ENCODE results near the gene MAP6. TPM values are rescaled to one million over a fixed set of nuclear protein-coding genes. Genes with fewer than 3 reads are reported as not detected.
A peak's percentile ranks its signal among the peaks of the same experiment; 100 is the strongest.

MAP6 gene
- total and polyA plus RNA-seq, 10 of the 15 experiments (the other 5 are each of a cell fraction or from before 2014, with no cell fraction given) = 0.06 to 0.19 (median 0.11) TPM; not detected in 5

DNA sequence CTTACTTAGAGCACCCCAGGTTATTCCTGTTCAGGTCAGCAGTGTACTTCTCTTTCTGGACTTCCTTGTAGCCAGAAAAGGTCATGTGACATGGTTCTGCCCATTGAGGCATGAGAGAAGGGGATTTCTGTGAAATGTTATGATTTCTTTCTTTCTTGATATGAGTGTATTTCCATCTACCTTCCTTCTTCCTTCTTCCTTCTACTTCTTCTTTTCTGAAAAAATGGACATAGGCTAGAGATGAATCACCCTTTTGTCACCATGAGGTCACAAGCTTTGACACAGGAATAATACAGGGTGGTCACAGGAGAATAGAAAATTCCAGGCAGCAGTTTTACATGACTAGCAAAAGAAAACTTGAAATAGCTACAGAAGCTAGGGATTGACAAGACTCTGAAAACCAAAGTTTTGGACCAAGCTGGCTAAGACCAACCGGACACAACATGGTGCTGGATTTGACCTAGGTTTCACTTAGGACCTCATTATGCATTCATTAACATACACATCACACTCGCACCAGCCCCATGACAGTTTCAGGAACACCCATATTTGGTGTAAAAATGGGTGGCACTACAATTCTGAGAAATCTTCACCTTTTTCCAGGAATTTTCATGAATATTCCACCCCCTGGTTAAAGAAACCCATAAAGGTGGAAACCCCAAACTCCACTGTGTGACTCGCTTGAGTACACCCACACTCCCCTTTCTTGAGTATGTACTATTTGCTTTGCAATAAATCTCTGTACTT, 21.2 kb upstream of the MAP6 start:
- ATAC-seq (peak; percentile 93), FAIRE-seq (peak; percentile 84), DNase-seq (ENCODE audit: low read depth, low spot score) (peak; percentile 79)
- no peak overlapping the region for H3K4me3 ChIP-seq
- BruUV-seq (replicated peaks) = no TSS peak
- no peak overlapping the region for H3K9ac ChIP-seq (ENCODE audit: control insufficient read depth, insufficient read depth, low read length)
- peak overlapping the region; percentile 4 for H3K27ac ChIP-seq (ENCODE audit: control insufficient read depth, insufficient read depth)
- ChIA-PET SMC1A (ENCODE audit: uncharacterized antibody, unreplicated experiment) (interaction anchor here (0.8 kb wide), 1 partner anchor 14 kb away, joined by 4 read pairs; no protein-coding TSS in a partner anchor), POLR2A (no interaction called here), CTCF (interaction anchor here (0.9 kb wide), 1 partner anchor 16 kb away, joined by 3 read pairs; no protein-coding TSS in a partner anchor), RAD21 (ENCODE audit: unreplicated experiment) (no interaction called here)
- peaks cover 17% of the 10 kb centered on the region for H3K4me1 ChIP-seq (ENCODE audit: control insufficient read depth, insufficient read depth, low read length)
- no peaks in the 10 kb centered on the region for H3K27me3 ChIP-seq (replicated peaks in 1 of 2; ENCODE audit: control insufficient read depth in 2 of 2, insufficient read depth in 2 of 2, low read length in 1 of 2)
- H3K4me2 ChIP-seq (ENCODE audit: control insufficient read depth, insufficient read depth) = peak overlapping the region; percentile 51
- intact Hi-C loops (cut with micrococcal nuclease; ENCODE audit: unreplicated experiment) = no loop called here
- in situ Hi-C loops (cut with MboI) = no loop called here
- peaks cover 1% of the 10 kb centered on the region; the same call in 2 of the 3 replicates for H3K9me3 ChIP-seq (replicated peaks; ENCODE audit: control insufficient read depth, insufficient read depth, low read length)
- no peaks in the 10 kb centered on the region for H3K36me3 ChIP-seq (ENCODE audit: control insufficient read depth in 2 of 2, insufficient read depth in 2 of 2, low read length in 1 of 2)
- 4% methylated on average over 3 of the region's 3 CpGs for WGBS (ENCODE audit: insufficient coverage, insufficient replicate concordance, low lambda C conversion rate, missing lambda C conversion rate)
- H2AFZ ChIP-seq (ENCODE audit: control insufficient read depth, low read depth, low read length) = peak overlapping the region; percentile 57
- no peaks in the 10 kb centered on the region for H4K20me1 ChIP-seq (ENCODE audit: control insufficient read depth, insufficient read depth)
- H3K79me2 ChIP-seq (ENCODE audit: control insufficient read depth, insufficient read depth, low read length) = no peaks in the 10 kb centered on the region
- TF ChIP-seq EP300 (IDR thresholded peaks at IDR 0.05; ENCODE audit: borderline replicate concordance in 1 of 2, control insufficient read depth in 1 of 2, low read depth in 2 of 2, low read length in 2 of 2) (peak in 1 of 2 experiments; percentile 61; a peak in 1 of 4 replicates), IRF4 (IDR thresholded peaks at IDR 0.05; ENCODE audit: low read depth, low read length) (peak; percentile 84), NR2F1 (conservative IDR thresholded peaks at IDR 0.05) (peak; percentile 48), POU2F2 (IDR thresholded peaks at IDR 0.05; ENCODE audit: borderline replicate concordance, low read depth, low read length) (peak; percentile 51; the same call in 1 of the 3 replicates), EGR1 (IDR thresholded peaks at IDR 0.05; ENCODE audit: borderline replicate concordance in 1 of 2, low read depth in 2 of 2, low read length in 2 of 2) (no peak; a peak in 1 of 3 replicates), JUNB (IDR thresholded peaks at IDR 0.05) (peak; percentile 94), MEF2A (IDR thresholded peaks at IDR 0.05; ENCODE audit: insufficient read depth, low read depth, low read length) (peak; percentile 54; the same call in 1 of the 2 replicates), MTA3 (IDR thresholded peaks at IDR 0.05; ENCODE audit: borderline replicate concordance, low read length) (0 out of 2 replicates have a peak, but pooled peaks have one; percentile 52), GATAD2B (conservative IDR thresholded peaks at IDR 0.05; ENCODE audit: low read depth) (peak; percentile 72; the same call in 1 of the 2 replicates), NFIC (IDR thresholded peaks at IDR 0.05; ENCODE audit: low read depth, low read length) (peak; percentile 88), EED (IDR thresholded peaks at IDR 0.05; ENCODE audit: low read depth) (peak; percentile 82), RUNX3 (IDR thresholded peaks at IDR 0.05; ENCODE audit: low read length) (peak; percentile 56), ETV6 (conservative IDR thresholded peaks at IDR 0.05 in 1 of 2, IDR thresholded peaks at IDR 0.05 in 1 of 2; ENCODE audit: borderline replicate concordance in 1 of 2, low read depth in 1 of 2) (peak in 1 of 2 experiments; percentile 99; a peak in 2 of 4 replicates), RAD51 (IDR thresholded peaks at IDR 0.05) (peak; percentile 94), NR2C2 (IDR thresholded peaks at IDR 0.05; ENCODE audit: borderline replicate concordance, control insufficient read depth, insufficient read length, low read depth) (no peak)
- TF ChIP-seq, protein P1, sequence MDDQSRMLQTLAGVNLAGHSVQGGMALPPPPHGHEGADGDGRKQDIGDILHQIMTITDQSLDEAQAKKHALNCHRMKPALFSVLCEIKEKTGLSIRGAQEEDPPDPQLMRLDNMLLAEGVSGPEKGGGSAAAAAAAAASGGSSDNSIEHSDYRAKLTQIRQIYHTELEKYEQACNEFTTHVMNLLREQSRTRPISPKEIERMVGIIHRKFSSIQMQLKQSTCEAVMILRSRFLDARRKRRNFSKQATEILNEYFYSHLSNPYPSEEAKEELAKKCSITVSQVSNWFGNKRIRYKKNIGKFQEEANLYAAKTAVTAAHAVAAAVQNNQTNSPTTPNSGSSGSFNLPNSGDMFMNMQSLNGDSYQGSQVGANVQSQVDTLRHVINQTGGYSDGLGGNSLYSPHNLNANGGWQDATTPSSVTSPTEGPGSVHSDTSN (IDR thresholded peaks at IDR 0.05; ENCODE audit: insufficient replicate concordance, low read depth, low read length) = no peak
- TF ChIP-seq, protein P2, sequence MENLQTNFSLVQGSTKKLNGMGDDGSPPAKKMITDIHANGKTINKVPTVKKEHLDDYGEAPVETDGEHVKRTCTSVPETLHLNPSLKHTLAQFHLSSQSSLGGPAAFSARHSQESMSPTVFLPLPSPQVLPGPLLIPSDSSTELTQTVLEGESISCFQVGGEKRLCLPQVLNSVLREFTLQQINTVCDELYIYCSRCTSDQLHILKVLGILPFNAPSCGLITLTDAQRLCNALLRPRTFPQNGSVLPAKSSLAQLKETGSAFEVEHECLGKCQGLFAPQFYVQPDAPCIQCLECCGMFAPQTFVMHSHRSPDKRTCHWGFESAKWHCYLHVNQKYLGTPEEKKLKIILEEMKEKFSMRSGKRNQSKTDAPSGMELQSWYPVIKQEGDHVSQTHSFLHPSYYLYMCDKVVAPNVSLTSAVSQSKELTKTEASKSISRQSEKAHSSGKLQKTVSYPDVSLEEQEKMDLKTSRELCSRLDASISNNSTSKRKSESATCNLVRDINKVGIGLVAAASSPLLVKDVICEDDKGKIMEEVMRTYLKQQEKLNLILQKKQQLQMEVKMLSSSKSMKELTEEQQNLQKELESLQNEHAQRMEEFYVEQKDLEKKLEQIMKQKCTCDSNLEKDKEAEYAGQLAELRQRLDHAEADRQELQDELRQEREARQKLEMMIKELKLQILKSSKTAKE (IDR thresholded peaks at IDR 0.05; ENCODE audit: low read depth, poor library complexity, severe bottlenecking) = peak; percentile 32
- TF ChIP-seq, protein P3, sequence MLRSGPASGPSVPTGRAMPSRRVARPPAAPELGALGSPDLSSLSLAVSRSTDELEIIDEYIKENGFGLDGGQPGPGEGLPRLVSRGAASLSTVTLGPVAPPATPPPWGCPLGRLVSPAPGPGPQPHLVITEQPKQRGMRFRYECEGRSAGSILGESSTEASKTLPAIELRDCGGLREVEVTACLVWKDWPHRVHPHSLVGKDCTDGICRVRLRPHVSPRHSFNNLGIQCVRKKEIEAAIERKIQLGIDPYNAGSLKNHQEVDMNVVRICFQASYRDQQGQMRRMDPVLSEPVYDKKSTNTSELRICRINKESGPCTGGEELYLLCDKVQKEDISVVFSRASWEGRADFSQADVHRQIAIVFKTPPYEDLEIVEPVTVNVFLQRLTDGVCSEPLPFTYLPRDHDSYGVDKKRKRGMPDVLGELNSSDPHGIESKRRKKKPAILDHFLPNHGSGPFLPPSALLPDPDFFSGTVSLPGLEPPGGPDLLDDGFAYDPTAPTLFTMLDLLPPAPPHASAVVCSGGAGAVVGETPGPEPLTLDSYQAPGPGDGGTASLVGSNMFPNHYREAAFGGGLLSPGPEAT (IDR thresholded peaks at IDR 0.05; ENCODE audit: low read depth) = peak; percentile 77; the same call in 1 of the 2 replicates

Measured in GM12878 (cell line).